Measurements from ENCODE around the gene PROS1.

- TF ChIP-seq, protein P1, sequence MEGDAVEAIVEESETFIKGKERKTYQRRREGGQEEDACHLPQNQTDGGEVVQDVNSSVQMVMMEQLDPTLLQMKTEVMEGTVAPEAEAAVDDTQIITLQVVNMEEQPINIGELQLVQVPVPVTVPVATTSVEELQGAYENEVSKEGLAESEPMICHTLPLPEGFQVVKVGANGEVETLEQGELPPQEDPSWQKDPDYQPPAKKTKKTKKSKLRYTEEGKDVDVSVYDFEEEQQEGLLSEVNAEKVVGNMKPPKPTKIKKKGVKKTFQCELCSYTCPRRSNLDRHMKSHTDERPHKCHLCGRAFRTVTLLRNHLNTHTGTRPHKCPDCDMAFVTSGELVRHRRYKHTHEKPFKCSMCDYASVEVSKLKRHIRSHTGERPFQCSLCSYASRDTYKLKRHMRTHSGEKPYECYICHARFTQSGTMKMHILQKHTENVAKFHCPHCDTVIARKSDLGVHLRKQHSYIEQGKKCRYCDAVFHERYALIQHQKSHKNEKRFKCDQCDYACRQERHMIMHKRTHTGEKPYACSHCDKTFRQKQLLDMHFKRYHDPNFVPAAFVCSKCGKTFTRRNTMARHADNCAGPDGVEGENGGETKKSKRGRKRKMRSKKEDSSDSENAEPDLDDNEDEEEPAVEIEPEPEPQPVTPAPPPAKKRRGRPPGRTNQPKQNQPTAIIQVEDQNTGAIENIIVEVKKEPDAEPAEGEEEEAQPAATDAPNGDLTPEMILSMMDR (conservative IDR thresholded peaks at IDR 0.05; ENCODE audit: low read length) = no peak
- no peak for TF ChIP-seq EZH2phosphoT487 (IDR thresholded peaks at IDR 0.05; ENCODE audit: borderline replicate concordance, low read depth, low read length)
Observed at GRCh38 chr3:93979850-93980676, 6.4 kb upstream of the PROS1 start, which contains the start of gene ARL13B.
